ENCODE data around the gene MPHOSPH8. TPM values are rescaled to one million over a fixed set of nuclear protein-coding genes. Genes with fewer than 3 reads are reported as not detected.
"Not testable (repeated sequence)": the region's sequence is repeated elsewhere in the genome, so short reads cannot be mapped to it uniquely, and the experiment has no call there.

MPHOSPH8 gene
- total RNA-seq, 2 donors from 2014 or later: 25.3 to 27.9 TPM

- no peak for DNase-seq
- intact Hi-C loops (cut with DNase I, micrococcal nuclease): no loop called here
- ATAC-seq: peak; percentile 93
These were observed 11.3 kb upstream of the MPHOSPH8 start for GRCh38 chr13:19622193-19622592.

GRCh38 chr13:19624265-19624664, 9.2 kb upstream of the MPHOSPH8 start:
- intact Hi-C loops (cut with DNase I, micrococcal nuclease): no loop called here
- no peak for ATAC-seq

GRCh38 chr13:19632915-19633478, 462 bp upstream of the MPHOSPH8 start:
- DNase-seq (no peak), ATAC-seq (peak; percentile 68)
- intact Hi-C loops (cut with DNase I, micrococcal nuclease): no loop called here

More at GRCh38 chr13:19624265-19624664, 9.2 kb upstream of the MPHOSPH8 start:
- no peak for DNase-seq

- DNase-seq: no peak
- intact Hi-C loops (cut with DNase I, micrococcal nuclease): no loop called here
- peak; percentile 13 for ATAC-seq
These were observed 839 bp downstream of the MPHOSPH8 start for GRCh38 chr13:19634256-19634740.

- not testable (repeated sequence) for ATAC-seq
These were observed 2.5 kb downstream of the MPHOSPH8 start for GRCh38 chr13:19635926-19636325.

GRCh38 chr13:19643652-19644051, 10.2 kb downstream of the MPHOSPH8 start:
- ATAC-seq (no peak), DNase-seq (no peak)
- intact Hi-C loops (cut with DNase I, micrococcal nuclease): no loop called here

More at GRCh38 chr13:19635926-19636325, 2.5 kb downstream of the MPHOSPH8 start:
- intact Hi-C loops (cut with DNase I, micrococcal nuclease); DNase-seq: not testable (repeated sequence)

GRCh38 chr13:19645000-19645399, 11.5 kb downstream of the MPHOSPH8 start:
- DNase-seq: no peak
- intact Hi-C loops (cut with DNase I, micrococcal nuclease): no loop called here
- no peak for ATAC-seq

- ATAC-seq (no peak), DNase-seq (no peak)
- intact Hi-C loops (cut with DNase I, micrococcal nuclease): no loop called here
These were observed 12.6 kb downstream of the MPHOSPH8 start for GRCh38 chr13:19646063-19646462.

GRCh38 chr13:19650742-19651141, 17.3 kb downstream of the MPHOSPH8 start:
- ATAC-seq: no peak
- intact Hi-C loops (cut with DNase I, micrococcal nuclease): no loop called here
- DNase-seq: no peak

- DNase-seq (no peak), ATAC-seq (no peak)
- intact Hi-C loops (cut with DNase I, micrococcal nuclease): no loop called here
These were observed 24.6 kb downstream of the MPHOSPH8 start for GRCh38 chr13:19657872-19658591.

GRCh38 chr13:19658831-19659230, 25.4 kb downstream of the MPHOSPH8 start:
- DNase-seq: no peak
- intact Hi-C loops (cut with DNase I, micrococcal nuclease): no loop called here
- no peak for ATAC-seq

GRCh38 chr13:19661126-19661525, 27.7 kb downstream of the MPHOSPH8 start:
- DNase-seq (no peak), ATAC-seq (no peak)
- intact Hi-C loops (cut with DNase I, micrococcal nuclease): no loop called here

- ATAC-seq (no peak), DNase-seq (no peak)
- intact Hi-C loops (cut with DNase I, micrococcal nuclease): no loop called here
These were observed 28.1 kb downstream of the MPHOSPH8 start for GRCh38 chr13:19661561-19661960.

GRCh38 chr13:19663416-19663979, 30.0 kb downstream of the MPHOSPH8 start:
- no peak for ATAC-seq
- intact Hi-C loops (cut with DNase I, micrococcal nuclease): no loop called here
- DNase-seq: no peak

- DNase-seq: no peak
- intact Hi-C loops (cut with DNase I, micrococcal nuclease): no loop called here
- ATAC-seq: no peak
These were observed 31.2 kb downstream of the MPHOSPH8 start for GRCh38 chr13:19664481-19665230.

- ATAC-seq (peak; percentile 9), DNase-seq (no peak)
- intact Hi-C loops (cut with DNase I, micrococcal nuclease): no loop called here
These were observed 32.0 kb downstream of the MPHOSPH8 start for GRCh38 chr13:19665427-19665859.

GRCh38 chr13:19668778-19669177, 35.3 kb downstream of the MPHOSPH8 start:
- DNase-seq (no peak), ATAC-seq (no peak)
- intact Hi-C loops (cut with DNase I, micrococcal nuclease): no loop called here

- no peak for DNase-seq
- ATAC-seq: no peak
- intact Hi-C loops (cut with DNase I, micrococcal nuclease): no loop called here
These were observed 36.7 kb downstream of the MPHOSPH8 start for GRCh38 chr13:19670147-19670546.

- DNase-seq (no peak), ATAC-seq (no peak)
- intact Hi-C loops (cut with DNase I, micrococcal nuclease): no loop called here
These were observed 39.5 kb downstream of the MPHOSPH8 start for GRCh38 chr13:19672990-19673389.
